Peyer's patch (tissue), 4 donors: ENCODE results near the gene NFATC3. TPM values are rescaled to one million over a fixed set of nuclear protein-coding genes. Genes with fewer than 3 reads are reported as not detected.

Experiments
- DNase-seq, 3 donors: peaks; one replicate each; pipeline ENCODE4 v3.0.0-alpha.2; 2017 to 2019
- H3K27ac ChIP-seq, 4 donors: fragments of 200-600 bp; sonication (generic); one replicate each; pipeline ENCODE4 v1.5.1; 2016 to 2019
- H3K27me3 ChIP-seq, 2 donors: fragments of 200-600 bp; sonication (generic); one replicate each; pipeline ENCODE4 v1.5.1; 2019
- H3K36me3 ChIP-seq, 3 donors: fragments of 200-600 bp; sonication (generic); one replicate each; pipeline ENCODE4 v1.5.1; 2016 to 2019
- H3K4me1 ChIP-seq, 4 donors: fragments of 200-600 bp; sonication (generic); one replicate each; pipeline ENCODE4 v1.5.1; 2016 to 2019
- H3K4me3 ChIP-seq, 4 donors: fragments of 200-600 bp; sonication (generic); 1 replicate in 3 of 4; 2 replicates in 1 of 4; pipeline ENCODE4 v1.5.1; 2016 to 2019; ENCODE audit warnings: mild to moderate bottlenecking in 1 of 4
- H3K9me3 ChIP-seq, 4 donors: fragments of 200-600 bp; sonication (generic); one replicate each; pipeline ENCODE4 v1.5.1; 2016 to 2019; ENCODE audit warnings: mild to moderate bottlenecking in 1 of 4
- CTCF ChIP-seq, 6 experiments: fragments of 450-650 bp in 4 of 6; fragments of 200-600 bp in 2 of 6; sonication (generic) in 1 of 6; IDR thresholded peaks; one replicate each; pipeline ENCODE4 v1.5.1; 2017 to 2019; ENCODE audit warnings: antibody characterized with exemption in 6 of 6, mild to moderate bottlenecking in 3 of 6, moderate library complexity in 1 of 6
- POLR2A ChIP-seq, 2 donors: fragments of 450-650 bp; IDR thresholded peaks; one replicate each; pipeline ENCODE4 v1.5.1; 2017; ENCODE audit warnings: antibody characterized with exemption in 2 of 2, mild to moderate bottlenecking in 2 of 2, moderate library complexity in 2 of 2
- total RNA-seq, 4 donors: library from RNA; depleted of rRNA; stranded (reverse); fragments of >200 nt; gene quantifications; one replicate each; pipeline ENCODE4 v1.1.0, GENCODE V29; 2016

The NFATC3 gene
- total RNA-seq, 4 donors from 2014 or later, result 40.5 to 72.0 (median 61.0) TPM

GRCh38 chr16:68214726-68215125, 129.6 kb downstream of the NFATC3 start:
- no peaks in the 10 kb centered on the region for H3K27me3 ChIP-seq
- no peaks in the 10 kb centered on the region for H3K9me3 ChIP-seq
- H3K36me3 ChIP-seq, result peaks cover 0 to 8% (median 0%) of the 10 kb centered on the region in 3 donors
- no peak overlapping the region for H3K27ac ChIP-seq
- no peaks in the 10 kb centered on the region for H3K4me1 ChIP-seq
- H3K4me3 ChIP-seq, result no peak overlapping the region
- no peak for TF ChIP-seq POLR2A (IDR thresholded peaks at IDR 0.05)
- DNase-seq, result no peak

GRCh38 chr16:68215302-68215701, 130.1 kb downstream of the NFATC3 start:
- H3K4me3 ChIP-seq, result no peak overlapping the region
- peaks cover 0 to 8% (median 0%) of the 10 kb centered on the region in 3 donors for H3K36me3 ChIP-seq
- no peaks in the 10 kb centered on the region for H3K4me1 ChIP-seq
- DNase-seq, result no peak
- no peaks in the 10 kb centered on the region for H3K9me3 ChIP-seq
- H3K27ac ChIP-seq, result no peak overlapping the region
- TF ChIP-seq POLR2A (IDR thresholded peaks at IDR 0.05) (no peak), CTCF (IDR thresholded peaks at IDR 0.05) (no peak)
- no peaks in the 10 kb centered on the region for H3K27me3 ChIP-seq

GRCh38 chr16:68216240-68216639, 131.1 kb downstream of the NFATC3 start:
- DNase-seq, result no peak
- Histone ChIP-seq H3K36me3 (peaks cover 0 to 8% (median 0%) of the 10 kb centered on the region in 3 donors), H3K27me3 (no peaks in the 10 kb centered on the region), H3K4me3 (no peak overlapping the region), H3K9me3 (no peaks in the 10 kb centered on the region), H3K27ac (no peak overlapping the region), H3K4me1 (no peaks in the 10 kb centered on the region)
- TF ChIP-seq POLR2A (IDR thresholded peaks at IDR 0.05) (no peak), CTCF (IDR thresholded peaks at IDR 0.05) (no peak)

GRCh38 chr16:68217506-68217905, 132.3 kb downstream of the NFATC3 start:
- Histone ChIP-seq H3K27me3 (no peaks in the 10 kb centered on the region), H3K9me3 (no peaks in the 10 kb centered on the region), H3K4me1 (no peaks in the 10 kb centered on the region), H3K36me3 (peaks cover 0 to 8% (median 0%) of the 10 kb centered on the region in 3 donors), H3K4me3 (no peak overlapping the region), H3K27ac (no peak overlapping the region)
- no peak for TF ChIP-seq CTCF (IDR thresholded peaks at IDR 0.05)
- no peak for TF ChIP-seq POLR2A (IDR thresholded peaks at IDR 0.05)
- no peak for DNase-seq

GRCh38 chr16:68219725-68220351, 134.7 kb downstream of the NFATC3 start:
- Histone ChIP-seq H3K36me3 (peaks cover 0 to 8% (median 0%) of the 10 kb centered on the region in 3 donors), H3K9me3 (no peaks in the 10 kb centered on the region), H3K4me1 (no peaks in the 10 kb centered on the region), H3K27me3 (no peaks in the 10 kb centered on the region), H3K27ac (no peak overlapping the region), H3K4me3 (no peak overlapping the region)
- TF ChIP-seq CTCF (IDR thresholded peaks at IDR 0.05) (no peak), POLR2A (IDR thresholded peaks at IDR 0.05) (no peak)
- no peak for DNase-seq

GRCh38 chr16:68223072-68223471, 137.9 kb downstream of the NFATC3 start:
- H3K36me3 ChIP-seq, result peaks cover 0 to 1% (median 0%) of the 10 kb centered on the region in 3 donors
- no peak overlapping the region for H3K4me3 ChIP-seq
- TF ChIP-seq CTCF (IDR thresholded peaks at IDR 0.05), result no peak
- TF ChIP-seq POLR2A (IDR thresholded peaks at IDR 0.05), result no peak
- no peaks in the 10 kb centered on the region for H3K9me3 ChIP-seq
- no peak overlapping the region for H3K27ac ChIP-seq
- no peak for DNase-seq
- H3K27me3 ChIP-seq, result no peaks in the 10 kb centered on the region
- H3K4me1 ChIP-seq, result peaks cover 0 to 12% (median 7%) of the 10 kb centered on the region in 4 donors
